MM.1S (cell line): ENCODE measurements around the gene SP140L.

Experiments used
- EZH2 ChIP-seq: fragments of 300-600 bp; sonication (generic); optimal IDR thresholded peaks from 2 replicates; pipeline ENCODE3; 2017; ENCODE audit warnings: low read depth, mild to moderate bottlenecking, antibody characterized with exemption, low read length, mixed read lengths
- EZH2phosphoT487 ChIP-seq: fragments of 300-600 bp; sonication (generic); IDR thresholded peaks from 2 replicates; pipeline ENCODE4 v1.6.1; 2018; ENCODE audit warnings: antibody characterized with exemption, low read length
- TF ChIP-seq, protein P1 (sequence below): fragments of 300-600 bp; sonication (generic); IDR thresholded peaks from 2 replicates; pipeline ENCODE4 v1.5.1; 2016; ENCODE audit warnings: antibody characterized with exemption, low read length, mixed read lengths

- TF ChIP-seq EZH2 (no peak), EZH2phosphoT487 (no peak)
- TF ChIP-seq, protein P1, sequence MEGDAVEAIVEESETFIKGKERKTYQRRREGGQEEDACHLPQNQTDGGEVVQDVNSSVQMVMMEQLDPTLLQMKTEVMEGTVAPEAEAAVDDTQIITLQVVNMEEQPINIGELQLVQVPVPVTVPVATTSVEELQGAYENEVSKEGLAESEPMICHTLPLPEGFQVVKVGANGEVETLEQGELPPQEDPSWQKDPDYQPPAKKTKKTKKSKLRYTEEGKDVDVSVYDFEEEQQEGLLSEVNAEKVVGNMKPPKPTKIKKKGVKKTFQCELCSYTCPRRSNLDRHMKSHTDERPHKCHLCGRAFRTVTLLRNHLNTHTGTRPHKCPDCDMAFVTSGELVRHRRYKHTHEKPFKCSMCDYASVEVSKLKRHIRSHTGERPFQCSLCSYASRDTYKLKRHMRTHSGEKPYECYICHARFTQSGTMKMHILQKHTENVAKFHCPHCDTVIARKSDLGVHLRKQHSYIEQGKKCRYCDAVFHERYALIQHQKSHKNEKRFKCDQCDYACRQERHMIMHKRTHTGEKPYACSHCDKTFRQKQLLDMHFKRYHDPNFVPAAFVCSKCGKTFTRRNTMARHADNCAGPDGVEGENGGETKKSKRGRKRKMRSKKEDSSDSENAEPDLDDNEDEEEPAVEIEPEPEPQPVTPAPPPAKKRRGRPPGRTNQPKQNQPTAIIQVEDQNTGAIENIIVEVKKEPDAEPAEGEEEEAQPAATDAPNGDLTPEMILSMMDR, result no peak
Measured at GRCh38 chr2:230362030-230362691, 35.2 kb downstream of the SP140L start.
